HepG2 (cell line): Measurements from ENCODE around the gene LSS. TPM values are rescaled to one million over a fixed set of nuclear protein-coding genes. Genes with fewer than 3 reads are reported as not detected.

Experiments
- ATAC-seq: fragments of 200-7000 bp; cut with Tn5 transposase; 3 replicates; pipeline ENCODE4 v1.9.1; 2020; ENCODE audit warnings: mild to moderate bottlenecking, moderate library complexity
- BruUV-seq: library from RNA; stranded (reverse); fragments of 400-500 nt; replicated peaks from 2 replicates; lab custom pipeline; 2021; lab: Mats Ljungman, UMichigan
- CTCF ChIA-PET: fragments of 300-600 bp; formaldehyde crosslinking; extraction: SDS; loops from one replicate; lab custom pipeline; 2021; ENCODE audit warnings: low total read pairs, inconsistent platforms, low intra/inter-chr PET ratio; lab: Yijun Ruan, JAX
- POLR2A ChIA-PET: fragments of 350-600 bp; sonication (Branson Sonifier 250); formaldehyde crosslinking; loops from one replicate; lab custom pipeline; 2020; ENCODE audit warnings: antibody characterized with exemption, inconsistent platforms; lab: Yijun Ruan, JAX
- DNase-seq: peaks from one replicate; pipeline ENCODE4 v3.0.0-alpha.2; 2015; ENCODE audit warnings: low spot score
- FAIRE-seq: peaks from 3 replicates; lab custom pipeline; 2011; peaks lifted over from hg19 to GRCh38; lab: Jason Lieb, UNC
- H2AFZ ChIP-seq: one replicate; pipeline ENCODE4 v1.6.1; 2011; ENCODE audit warnings: low read length, inconsistent platforms
- H3K27ac ChIP-seq: fragments of 300-600 bp; 3 replicates; pipeline ENCODE4 v1.8.0; 2011; ENCODE audit warnings: mixed run types, mild to moderate bottlenecking, mixed read lengths, low read length, inconsistent platforms; ENCODE audit not compliant: insufficient read depth; ENCODE audit errors: extremely low read length
- H3K27me3 ChIP-seq, 2 experiments: fragments of 200-600 bp in 1 of 2; 2 replicates in 1 of 2; 3 replicates in 1 of 2; pipeline versions ENCODE4 v1.6.0 to v1.8.0; 2011; ENCODE audit warnings: low read length in 2 of 2, mild to moderate bottlenecking in 2 of 2, moderate library complexity in 2 of 2, inconsistent platforms in 1 of 2; ENCODE audit not compliant: insufficient read depth in 2 of 2, control insufficient read depth in 1 of 2
- H3K36me3 ChIP-seq, 2 experiments: fragments of 200-600 bp in 1 of 2; replicated peaks in 1 of 2; 2 replicates in 1 of 2; 3 replicates in 1 of 2; pipeline versions ENCODE4 v1.5.1 to v1.8.0; 2011; ENCODE audit warnings: low read length in 2 of 2, inconsistent platforms in 1 of 2; ENCODE audit not compliant: insufficient read depth in 2 of 2, control insufficient read depth in 1 of 2
- H3K4me1 ChIP-seq: 2 replicates; pipeline ENCODE4 v1.5.1; 2012; ENCODE audit warnings: low read length, inconsistent platforms; ENCODE audit not compliant: insufficient read depth
- H3K4me2 ChIP-seq: 2 replicates; pipeline ENCODE4 v1.6.0; 2011; ENCODE audit warnings: low read depth, low read length, inconsistent platforms
- H3K4me3 ChIP-seq, 3 experiments: fragments of 200-600 bp in 1 of 3; sonication (generic), shearing (Covaris generic) in 1 of 3; replicated peaks in 1 of 3; 2 replicates each; pipeline ENCODE4 v1.5.1; 2011 to 2016; ENCODE audit warnings: low read length in 3 of 3, inconsistent platforms in 2 of 3, low read depth in 2 of 3, mild to moderate bottlenecking in 2 of 3, control low read depth in 1 of 3, mixed read lengths in 1 of 3; ENCODE audit not compliant: insufficient read depth in 1 of 3
- H3K79me2 ChIP-seq: one replicate; pipeline ENCODE4 v1.6.1; 2011; ENCODE audit warnings: low read length, inconsistent platforms; ENCODE audit not compliant: insufficient read depth
- H3K9ac ChIP-seq: 2 replicates; pipeline ENCODE4 v1.6.0; 2011; ENCODE audit warnings: mild to moderate bottlenecking, low read depth, low read length, inconsistent platforms; ENCODE audit not compliant: insufficient read depth
- H3K9me3 ChIP-seq: 2 replicates; pipeline ENCODE4 v1.5.1; 2012; ENCODE audit warnings: mild to moderate bottlenecking, low read length
- H4K20me1 ChIP-seq: 2 replicates; pipeline ENCODE4 v1.6.0; 2011; ENCODE audit warnings: inconsistent platforms, mild to moderate bottlenecking, low read length, moderate library complexity; ENCODE audit not compliant: insufficient read depth
- AGO2 ChIP-seq: fragments of 200-400 bp; formaldehyde crosslinking; optimal IDR thresholded peaks from 2 replicates; pipeline ENCODE3; 2017; ENCODE audit warnings: mild to moderate bottlenecking, low read depth, low read length, moderate library complexity
- DDIT3 ChIP-seq: sonication (generic); formaldehyde crosslinking; IDR thresholded peaks from 2 replicates; pipeline ENCODE4 v1.4.0; 2020; ENCODE audit warnings: mild to moderate bottlenecking, missing genetic modification reagents
- HNRNPK ChIP-seq: fragments of 200-400 bp; formaldehyde crosslinking; IDR thresholded peaks from 2 replicates; pipeline ENCODE4 v1.6.1; 2018; ENCODE audit warnings: low read length, low read depth, moderate library complexity, mild to moderate bottlenecking; ENCODE audit not compliant: poor library complexity, severe bottlenecking
- MBD4 ChIP-seq: IDR thresholded peaks from 2 replicates; pipeline ENCODE4 v1.6.1; 2012; ENCODE audit warnings: low read length, inconsistent platforms, borderline replicate concordance
- POLR2AphosphoS5 ChIP-seq: IDR thresholded peaks from 2 replicates; pipeline ENCODE4 v1.6.1; 2012; ENCODE audit warnings: low read depth, low read length
- RBFOX2 ChIP-seq: fragments of 200-400 bp; formaldehyde crosslinking; IDR thresholded peaks from 2 replicates; pipeline ENCODE4 v1.6.1; 2017; ENCODE audit warnings: low read depth, mild to moderate bottlenecking, low read length
- UBTF ChIP-seq: sonication (generic); formaldehyde crosslinking; IDR thresholded peaks from 2 replicates; pipeline ENCODE4 v1.4.0; 2020; ENCODE audit warnings: mild to moderate bottlenecking, missing genetic modification reagents
- ZC3H4 ChIP-seq: sonication (generic); formaldehyde crosslinking; IDR thresholded peaks from 2 replicates; pipeline ENCODE4 v1.4.0; 2020; ENCODE audit warnings: missing genetic modification reagents, borderline replicate concordance
- ZNF552 ChIP-seq: sonication (generic); formaldehyde crosslinking; IDR thresholded peaks from 2 replicates; pipeline ENCODE4 v1.9.0; 2022; ENCODE audit warnings: missing genetic modification reagents, mild to moderate bottlenecking, borderline replicate concordance
- ZNF713 ChIP-seq: sonication (generic); formaldehyde crosslinking; IDR thresholded peaks from 2 replicates; pipeline ENCODE4 v1.4.0; 2020; ENCODE audit warnings: mild to moderate bottlenecking, missing genetic modification reagents
- ZNF737 ChIP-seq: sonication (generic); formaldehyde crosslinking; IDR thresholded peaks from 2 replicates; pipeline ENCODE4 v1.5.0; 2020; ENCODE audit warnings: missing genetic modification reagents, mild to moderate bottlenecking, borderline replicate concordance
- WGBS: methylation state at CpG from one replicate; pipeline ENCODE4 v1.1.6; 2017; ENCODE audit warnings: low lambda C conversion rate; 5-methylcytosine and 5-hydroxymethylcytosine counted together
- in situ Hi-C: cut with HindIII; loops from 2 replicates; pipeline ENCODE4 v1.10.0; 2017; ENCODE audit warnings: low pct_unique_long_range_greater_than_20kb; ENCODE audit not compliant: extremely low pct_ligation_motif_present
- intact Hi-C: fragments of 100-400 bp; cut with micrococcal nuclease; formaldehyde crosslinking; loops from one replicate; pipeline ENCODE4 v1.10.0; 2022; ENCODE audit not compliant: unreplicated experiment
- polyA plus RNA-seq, 8 experiments: library from polyadenylated mRNA; depleted of rRNA in 3 of 8; stranded (reverse) in 7 of 8; unstranded in 1 of 8; fragments of >200 nt; fragmentation: Illumina TruSeq in 4 of 8; extraction: Trizol in 4 of 8; gene quantifications; 2 replicates each; pipeline versions ENCODE4 v1.2.1 to v1.2.3, GENCODE V29; 2011 to 2016; ENCODE audit warnings: low read depth in 4 of 8, missing spikeins in 1 of 8, mixed read lengths in 1 of 8; ENCODE audit not compliant: insufficient read depth in 1 of 8
- total RNA-seq, 5 experiments: library from RNA; depleted of rRNA; stranded (reverse); fragments of >200 nt; fragmentation: Illumina TruSeq; extraction: Trizol; gene quantifications; 2 replicates each; pipeline ENCODE4 v1.2.3, GENCODE V29; 2016; ENCODE audit warnings: low read depth in 1 of 5

The LSS gene
- total and polyA plus RNA-seq, 2 of the 13 experiments (the other 11 are each of a cell fraction or from before 2014, with no cell fraction given), result 72.6 to 113 TPM

GRCh38 chr21:46146856-46147255, 81.7 kb downstream of the LSS start (continued):
- TF ChIP-seq UBTF (CRISPR knock-in tag) (no peak), DDIT3 (no peak), ZNF713 (no peak), MBD4 (no peak), ZNF552 (CRISPR knock-in tag) (no peak), ZC3H4 (CRISPR knock-in tag) (no peak)

GRCh38 chr21:46145840-46146691, 82.5 kb downstream of the LSS start:
- ChIA-PET CTCF (no interaction called here), POLR2A (no interaction called here)
- FAIRE-seq, result no peak
- Histone ChIP-seq H3K79me2 (no peaks in the 10 kb centered on the region), H4K20me1 (0 out of 2 replicates have a peak, but pooled peaks cover 5% of the 10 kb centered on the region), H3K27me3 (no peaks in the 10 kb centered on the region), H3K36me3 (peaks cover 12 to 34% of the 10 kb centered on the region in 2 experiments; a peak in 4 of 5 replicates), H2AFZ (no peak overlapping the region), H3K4me3 (no peak overlapping the region), H3K9me3 (no peaks in the 10 kb centered on the region), H3K4me2 (no peak overlapping the region), H3K27ac (no peak overlapping the region), H3K9ac (no peak overlapping the region), H3K4me1 (peaks cover 48% of the 10 kb centered on the region)
- intact Hi-C loops, result loop anchor here (5.0 kb wide), 2 partner anchors 174 to 176 kb away; partner anchors contain the start of genes C21orf58 and PCNT
- ATAC-seq, result no peak
- TF ChIP-seq ZNF737 (no peak), HNRNPK (peak; percentile 31), POLR2AphosphoS5 (peak; percentile 31; the same call in 1 of the 2 replicates), AGO2 (peak; percentile 65), RBFOX2 (peak; percentile 68)
- no TSS peak for BruUV-seq
- WGBS, result 99% methylated on average over 14 of the region's 60 CpGs
- no peak for DNase-seq
- in situ Hi-C loops, result no loop called here
